HepG2 (cell line): ENCODE results near the gene FUT3. TPM values are rescaled to one million over a fixed set of nuclear protein-coding genes. Genes with fewer than 3 reads are reported as not detected.
A peak's percentile ranks its signal among the peaks of the same experiment; 100 is the strongest.

ENCODE experiments used
- GATAD1 ChIP-seq: IDR thresholded peaks from 2 replicates; pipeline ENCODE4 v1.6.1; 2016; ENCODE audit warnings: missing genetic modification reagents, missing compliant biosample characterization
- MEIS1 ChIP-seq: sonication (generic); formaldehyde crosslinking; IDR thresholded peaks from 2 replicates; pipeline ENCODE4 v1.9.0; 2021; ENCODE audit warnings: mild to moderate bottlenecking, missing genetic modification reagents, moderate library complexity, borderline replicate concordance
- MXI1 ChIP-seq: IDR thresholded peaks from 3 replicates; pipeline ENCODE4 v1.6.1; 2012; ENCODE audit warnings: low read depth, low read length, inconsistent platforms, borderline replicate concordance
- RELA ChIP-seq: sonication (generic); formaldehyde crosslinking; IDR thresholded peaks from 2 replicates; pipeline ENCODE4 v1.4.0; 2020; ENCODE audit warnings: missing genetic modification reagents
- SP5 ChIP-seq: IDR thresholded peaks from 2 replicates; pipeline ENCODE4 v1.6.1; 2016; ENCODE audit warnings: low read depth, borderline replicate concordance
- XRCC5 ChIP-seq: fragments of 200-400 bp; formaldehyde crosslinking; optimal IDR thresholded peaks from 2 replicates; pipeline ENCODE3; 2017; ENCODE audit warnings: mild to moderate bottlenecking, low read length
- ZBTB33 ChIP-seq: sonication (generic); formaldehyde crosslinking; IDR thresholded peaks from 2 replicates; pipeline ENCODE4 v1.4.0; 2020; ENCODE audit warnings: missing genetic modification reagents
- ZFP91 ChIP-seq: sonication (generic); formaldehyde crosslinking; IDR thresholded peaks from 2 replicates; pipeline ENCODE4 v1.9.0; 2022; ENCODE audit warnings: missing genetic modification reagents, mild to moderate bottlenecking, borderline replicate concordance
- ZMAT5 ChIP-seq: sonication (generic); formaldehyde crosslinking; IDR thresholded peaks from 2 replicates; pipeline ENCODE4 v1.5.0; 2020; ENCODE audit warnings: mild to moderate bottlenecking, low read depth, missing genetic modification reagents, borderline replicate concordance
- ZNF318 ChIP-seq: sonication (generic); formaldehyde crosslinking; IDR thresholded peaks from 2 replicates; pipeline ENCODE4 v1.4.0; 2020; ENCODE audit warnings: mild to moderate bottlenecking, missing genetic modification reagents
- ZNF383 ChIP-seq: sonication (generic); formaldehyde crosslinking; IDR thresholded peaks from 2 replicates; pipeline ENCODE4 v1.4.0; 2020; ENCODE audit warnings: missing genetic modification reagents, mild to moderate bottlenecking, borderline replicate concordance
- polyA plus RNA-seq, 8 experiments: library from polyadenylated mRNA; depleted of rRNA in 3 of 8; stranded (reverse) in 7 of 8; unstranded in 1 of 8; fragments of >200 nt; fragmentation: Illumina TruSeq in 4 of 8; extraction: Trizol in 4 of 8; gene quantifications; 2 replicates each; pipeline versions ENCODE4 v1.2.1 to v1.2.3, GENCODE V29; 2011 to 2016; ENCODE audit warnings: low read depth in 4 of 8, missing spikeins in 1 of 8, mixed read lengths in 1 of 8; ENCODE audit not compliant: insufficient read depth in 1 of 8
- total RNA-seq, 5 experiments: library from RNA; depleted of rRNA; stranded (reverse); fragments of >200 nt; fragmentation: Illumina TruSeq; extraction: Trizol; gene quantifications; 2 replicates each; pipeline ENCODE4 v1.2.3, GENCODE V29; 2016; ENCODE audit warnings: low read depth in 1 of 5
- TF ChIP-seq, protein P1 (sequence below): IDR thresholded peaks from 2 replicates; pipeline ENCODE4 v1.6.1; 2012; ENCODE audit warnings: inconsistent platforms
- TF ChIP-seq, protein P2 (sequence below): IDR thresholded peaks from 2 replicates; pipeline ENCODE4 v1.6.1; 2016; ENCODE audit warnings: mild to moderate bottlenecking

The FUT3 gene
- total and polyA plus RNA-seq, 2 of the 13 experiments (the other 11 are each of a cell fraction or from before 2014, with no cell fraction given): 0.53 to 1.1 TPM

GRCh38 chr19:5826531-5827341, 24.5 kb downstream of the FUT3 start (continued):
- TF ChIP-seq ZNF318 (0 out of 2 replicates have a peak, but pooled peaks have one; percentile 16), ZMAT5 (CRISPR knock-in tag) (no peak), ZNF383 (no peak), MEIS1 (CRISPR knock-in tag) (peak; percentile 79; the same call in 1 of the 2 replicates), MXI1 (peak; percentile 71; the same call in 1 of the 3 replicates), RELA (no peak), SP5 (CRISPR knock-in tag) (no peak; the same call in 1 of the 2 replicates), XRCC5 (peak; percentile 13), ZFP91 (CRISPR knock-in tag) (peak; percentile 66; the same call in 1 of the 2 replicates), GATAD1 (CRISPR knock-in tag) (peak; percentile 48; the same call in 1 of the 2 replicates), ZBTB33 (peak; percentile 63; the same call in 1 of the 2 replicates)
- TF ChIP-seq, protein P1, sequence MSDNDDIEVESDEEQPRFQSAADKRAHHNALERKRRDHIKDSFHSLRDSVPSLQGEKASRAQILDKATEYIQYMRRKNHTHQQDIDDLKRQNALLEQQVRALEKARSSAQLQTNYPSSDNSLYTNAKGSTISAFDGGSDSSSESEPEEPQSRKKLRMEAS: peak; percentile 88
- TF ChIP-seq, protein P2, sequence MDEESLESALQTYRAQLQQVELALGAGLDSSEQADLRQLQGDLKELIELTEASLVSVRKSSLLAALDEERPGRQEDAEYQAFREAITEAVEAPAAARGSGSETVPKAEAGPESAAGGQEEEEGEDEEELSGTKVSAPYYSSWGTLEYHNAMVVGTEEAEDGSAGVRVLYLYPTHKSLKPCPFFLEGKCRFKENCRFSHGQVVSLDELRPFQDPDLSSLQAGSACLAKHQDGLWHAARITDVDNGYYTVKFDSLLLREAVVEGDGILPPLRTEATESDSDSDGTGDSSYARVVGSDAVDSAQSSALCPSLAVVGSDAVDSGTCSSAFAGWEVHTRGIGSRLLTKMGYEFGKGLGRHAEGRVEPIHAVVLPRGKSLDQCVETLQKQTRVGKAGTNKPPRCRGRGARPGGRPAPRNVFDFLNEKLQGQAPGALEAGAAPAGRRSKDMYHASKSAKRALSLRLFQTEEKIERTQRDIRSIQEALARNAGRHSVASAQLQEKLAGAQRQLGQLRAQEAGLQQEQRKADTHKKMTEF (CRISPR knock-in tag): peak; percentile 66
